H9 (cell line): Measurements from ENCODE around the gene CCNYL1. TPM values are rescaled to one million over a fixed set of nuclear protein-coding genes. Genes with fewer than 3 reads are reported as not detected.

ENCODE experiments used
- DNase-seq: peaks from one replicate; pipeline ENCODE4 v3.0.0-alpha.2; 2017
- H2AFZ ChIP-seq: one replicate; pipeline ENCODE4 v1.6.1; 2013; ENCODE audit warnings: mild to moderate bottlenecking, low read length, control low read depth, moderate library complexity
- H2AK5ac ChIP-seq: 2 replicates; pipeline ENCODE4 v1.6.1; 2013; ENCODE audit warnings: low read length, control low read depth, mixed read lengths; ENCODE audit not compliant: insufficient read length
- H2BK120ac ChIP-seq: one replicate; pipeline ENCODE4 v1.6.1; 2013; ENCODE audit warnings: low read depth, mild to moderate bottlenecking, low read length, control low read depth, inconsistent platforms; ENCODE audit not compliant: poor library complexity, severe bottlenecking
- H2BK12ac ChIP-seq: 2 replicates; pipeline ENCODE4 v1.6.1; 2013; ENCODE audit warnings: low read length, control low read depth, mixed read lengths, low read depth; ENCODE audit not compliant: insufficient read length
- H2BK15ac ChIP-seq: 2 replicates; pipeline ENCODE4 v1.6.1; 2013; ENCODE audit warnings: low read depth, low read length, control low read depth
- H2BK20ac ChIP-seq: one replicate; pipeline ENCODE4 v1.6.1; 2013; ENCODE audit warnings: low read depth, mild to moderate bottlenecking, low read length, control low read depth, inconsistent platforms; ENCODE audit not compliant: poor library complexity, severe bottlenecking
- H2BK5ac ChIP-seq: 2 replicates; pipeline ENCODE4 v1.6.1; 2013; ENCODE audit warnings: low read length, control low read depth, mixed read lengths; ENCODE audit not compliant: insufficient read length
- H3K14ac ChIP-seq: 2 replicates; pipeline ENCODE4 v1.6.1; 2013; ENCODE audit warnings: low read length, control low read depth; ENCODE audit not compliant: insufficient read depth
- H3K18ac ChIP-seq: 2 replicates; pipeline ENCODE4 v1.6.1; 2013; ENCODE audit warnings: low read depth, mild to moderate bottlenecking, mixed read lengths, low read length, control low read depth; ENCODE audit not compliant: insufficient read length
- H3K23ac ChIP-seq: 2 replicates; pipeline ENCODE4 v1.6.1; 2013; ENCODE audit warnings: low read length, control low read depth, mixed read lengths, low read depth; ENCODE audit not compliant: insufficient read length
- H3K23me2 ChIP-seq: 2 replicates; pipeline ENCODE4 v1.6.1; 2013; ENCODE audit warnings: low read depth, mild to moderate bottlenecking, mixed read lengths, low read length, control low read depth; ENCODE audit not compliant: insufficient read length, poor library complexity, severe bottlenecking
- H3K27ac ChIP-seq: 2 replicates; pipeline ENCODE4 v1.5.1; 2013; ENCODE audit warnings: low read length, control low read depth, mixed read lengths, low read depth; ENCODE audit not compliant: insufficient read length
- H3K27me3 ChIP-seq: 2 replicates; pipeline ENCODE4 v1.6.1; 2013; ENCODE audit warnings: low read length, control low read depth, inconsistent platforms; ENCODE audit not compliant: insufficient read depth
- H3K4ac ChIP-seq: 2 replicates; pipeline ENCODE4 v1.6.1; 2013; ENCODE audit warnings: low read depth, mild to moderate bottlenecking, control low read depth, inconsistent platforms, low read length, moderate library complexity
- H3K4me1 ChIP-seq: 2 replicates; pipeline ENCODE4 v1.6.1; 2013; ENCODE audit warnings: low read length, control low read depth, inconsistent platforms; ENCODE audit not compliant: insufficient read depth
- H3K4me2 ChIP-seq: 2 replicates; pipeline ENCODE4 v1.6.1; 2013; ENCODE audit warnings: low read length, control low read depth, mixed read lengths; ENCODE audit not compliant: insufficient read length, insufficient read depth
- H3K56ac ChIP-seq: 2 replicates; pipeline ENCODE4 v1.6.1; 2013; ENCODE audit warnings: low read depth, mild to moderate bottlenecking, mixed read lengths, low read length, control low read depth; ENCODE audit not compliant: insufficient read length
- H3K79me1 ChIP-seq: 2 replicates; pipeline ENCODE4 v1.6.1; 2013; ENCODE audit warnings: low read depth, mild to moderate bottlenecking, moderate library complexity, low read length, control low read depth, inconsistent platforms; ENCODE audit not compliant: insufficient read depth, poor library complexity, severe bottlenecking
- H3K79me2 ChIP-seq: 2 replicates; pipeline ENCODE4 v1.6.1; 2013; ENCODE audit warnings: low read length, control low read depth, inconsistent platforms; ENCODE audit not compliant: insufficient read depth
- H3K9ac ChIP-seq: 2 replicates; pipeline ENCODE4 v1.6.1; 2013; ENCODE audit warnings: low read length, control low read depth, mixed read lengths; ENCODE audit not compliant: insufficient read length; ENCODE audit errors: extremely low read depth
- H3K9me3 ChIP-seq: one replicate; pipeline ENCODE4 v1.6.1; 2013; ENCODE audit warnings: low read depth, low read length, inconsistent platforms; ENCODE audit not compliant: control insufficient read depth
- H3T11ph ChIP-seq: one replicate; pipeline ENCODE4 v1.6.1; 2013; ENCODE audit warnings: mild to moderate bottlenecking, low read length, control low read depth, inconsistent platforms
- H4K20me1 ChIP-seq: one replicate; pipeline ENCODE4 v1.6.1; 2013; ENCODE audit not compliant: control insufficient read depth, insufficient read length, insufficient read depth
- H4K5ac ChIP-seq: 2 replicates; pipeline ENCODE4 v1.6.1; 2013; ENCODE audit warnings: low read depth, mild to moderate bottlenecking, mixed read lengths, low read length, control low read depth; ENCODE audit not compliant: insufficient read length
- H4K8ac ChIP-seq: replicated peaks from 2 replicates; pipeline ENCODE4 v1.6.1; 2013; ENCODE audit warnings: low read length, control low read depth, mixed read lengths, low read depth; ENCODE audit not compliant: insufficient read length
- H4K91ac ChIP-seq: 2 replicates; pipeline ENCODE4 v1.6.1; 2013; ENCODE audit warnings: low read depth, mild to moderate bottlenecking, moderate library complexity, mixed read lengths, low read length, control low read depth; ENCODE audit not compliant: insufficient read length
- H3K27ac Mint-ChIP-seq, 3 experiments: 2 replicates in 2 of 3; 3 replicates in 1 of 3; pipeline ENCODE4 v1.8.0; 2020 to 2021; ENCODE audit warnings: mixed read lengths in 3 of 3, mild to moderate bottlenecking in 1 of 3, moderate library complexity in 1 of 3
- H3K27me3 Mint-ChIP-seq: 2 replicates; pipeline ENCODE4 v1.8.0; 2021; ENCODE audit warnings: low read depth, mild to moderate bottlenecking, moderate library complexity, mixed read lengths
- H3K36me3 Mint-ChIP-seq, 3 experiments: 2 replicates in 2 of 3; 3 replicates in 1 of 3; pipeline ENCODE4 v1.8.0; 2020 to 2021; ENCODE audit warnings: low read depth in 3 of 3, mixed read lengths in 3 of 3; ENCODE audit not compliant: insufficient read depth in 1 of 3
- H3K4me1 Mint-ChIP-seq, 2 experiments: 2 replicates each; pipeline ENCODE4 v1.8.0; 2020; ENCODE audit warnings: mixed read lengths in 2 of 2
- H3K4me3 Mint-ChIP-seq, 2 experiments: 2 replicates in 1 of 2; 3 replicates in 1 of 2; pipeline ENCODE4 v1.8.0; 2020 to 2021; ENCODE audit warnings: mild to moderate bottlenecking in 2 of 2, mixed read lengths in 2 of 2, moderate library complexity in 1 of 2
- H3K9me3 Mint-ChIP-seq, 2 experiments: 2 replicates in 1 of 2; 3 replicates in 1 of 2; pipeline ENCODE4 v1.8.0; 2020; ENCODE audit warnings: mild to moderate bottlenecking in 2 of 2, mixed read lengths in 2 of 2, moderate library complexity in 1 of 2
- WGBS: extraction: QIAGEN DNeasy Blood & Tissue Kit; methylation state at CpG from one replicate; pipeline ENCODE4 v1.1.7; 2013; ENCODE audit warnings: missing lambda C conversion rate, low lambda C conversion rate, mixed read lengths; ENCODE audit not compliant: insufficient read length; ENCODE audit errors: extremely low coverage; 5-methylcytosine and 5-hydroxymethylcytosine counted together
- total RNA-seq: library from RNA; stranded (reverse); gene quantifications from 2 replicates; pipeline ENCODE4 v1.2.1, GENCODE V29; 2021
- TF ChIP-seq, protein P1 (sequence below): fragments of 200-600 bp; sonication (generic); conservative IDR thresholded peaks from 3 replicates; pipeline ENCODE4 v1.8.0; 2021; ENCODE audit warnings: antibody characterized with exemption, mild to moderate bottlenecking

The CCNYL1 gene
- total RNA-seq, 1 experiment from 2014 or later = 27.0 TPM

DNA sequence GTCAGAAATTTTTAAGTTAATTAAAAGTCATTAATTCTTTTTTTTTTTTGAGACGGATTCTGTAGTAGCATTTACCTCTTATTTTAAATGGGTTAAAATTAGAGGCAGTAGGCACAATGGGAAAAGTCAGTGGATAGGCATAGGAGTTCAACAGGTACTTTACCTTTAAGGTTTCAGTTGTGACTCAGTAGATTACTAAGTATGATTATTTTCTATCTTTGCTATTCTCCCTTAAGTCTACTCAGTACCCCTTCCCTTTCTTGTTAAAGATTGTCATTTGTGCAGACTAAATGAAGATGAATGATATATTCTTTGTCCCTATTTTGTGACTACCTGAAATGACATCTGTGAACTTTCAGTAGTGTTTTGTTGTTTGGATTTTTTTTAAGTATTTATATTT is 19.7 kb downstream of the CCNYL1 start:
- Mint-ChIP-seq H3K4me3 (no peak overlapping the region), H3K4me1 (peaks cover 6 to 7% of the 10 kb centered on the region in 2 experiments), H3K27ac (no peak overlapping the region), H3K27me3 (no peaks in the 10 kb centered on the region), H3K9me3 (no peaks in the 10 kb centered on the region), H3K36me3 (peaks cover 18 to 40% (median 36%) of the 10 kb centered on the region in 3 experiments; a peak in 6 of 7 replicates)
- no peak overlapping the region for H3K27ac ChIP-seq
- no peaks in the 10 kb centered on the region for H3K79me2 ChIP-seq
- no peak overlapping the region for H3K14ac ChIP-seq
- no peak overlapping the region for H2BK12ac ChIP-seq
- H4K91ac ChIP-seq = no peak overlapping the region
- H3K4me2 ChIP-seq = no peak overlapping the region
- no peaks in the 10 kb centered on the region for H3K27me3 ChIP-seq
- no peak overlapping the region for H4K5ac ChIP-seq
- no peak overlapping the region for H2BK5ac ChIP-seq
- no peaks in the 10 kb centered on the region for H3K79me1 ChIP-seq
- no peak overlapping the region for H2AFZ ChIP-seq
- no peak overlapping the region for H3T11ph ChIP-seq
- WGBS = no CpG with 5 or more reads among the region's 1 CpG
- no peaks in the 10 kb centered on the region for H3K4me1 ChIP-seq
- no peak for DNase-seq
- H3K9me3 ChIP-seq = no peaks in the 10 kb centered on the region
- H4K20me1 ChIP-seq = no peaks in the 10 kb centered on the region
- H3K18ac ChIP-seq = no peak overlapping the region
- H3K4ac ChIP-seq = no peak overlapping the region
- no peak overlapping the region for H3K9ac ChIP-seq
- no peak overlapping the region for H2BK20ac ChIP-seq
- H2AK5ac ChIP-seq = no peak overlapping the region
- TF ChIP-seq, protein P1, sequence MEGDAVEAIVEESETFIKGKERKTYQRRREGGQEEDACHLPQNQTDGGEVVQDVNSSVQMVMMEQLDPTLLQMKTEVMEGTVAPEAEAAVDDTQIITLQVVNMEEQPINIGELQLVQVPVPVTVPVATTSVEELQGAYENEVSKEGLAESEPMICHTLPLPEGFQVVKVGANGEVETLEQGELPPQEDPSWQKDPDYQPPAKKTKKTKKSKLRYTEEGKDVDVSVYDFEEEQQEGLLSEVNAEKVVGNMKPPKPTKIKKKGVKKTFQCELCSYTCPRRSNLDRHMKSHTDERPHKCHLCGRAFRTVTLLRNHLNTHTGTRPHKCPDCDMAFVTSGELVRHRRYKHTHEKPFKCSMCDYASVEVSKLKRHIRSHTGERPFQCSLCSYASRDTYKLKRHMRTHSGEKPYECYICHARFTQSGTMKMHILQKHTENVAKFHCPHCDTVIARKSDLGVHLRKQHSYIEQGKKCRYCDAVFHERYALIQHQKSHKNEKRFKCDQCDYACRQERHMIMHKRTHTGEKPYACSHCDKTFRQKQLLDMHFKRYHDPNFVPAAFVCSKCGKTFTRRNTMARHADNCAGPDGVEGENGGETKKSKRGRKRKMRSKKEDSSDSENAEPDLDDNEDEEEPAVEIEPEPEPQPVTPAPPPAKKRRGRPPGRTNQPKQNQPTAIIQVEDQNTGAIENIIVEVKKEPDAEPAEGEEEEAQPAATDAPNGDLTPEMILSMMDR = no peak
- no peak overlapping the region for H4K8ac ChIP-seq
- H3K56ac ChIP-seq = no peak overlapping the region
- H3K23ac ChIP-seq = no peak overlapping the region
- no peak overlapping the region for H2BK15ac ChIP-seq
- H2BK120ac ChIP-seq = no peak overlapping the region
- no peaks in the 10 kb centered on the region for H3K23me2 ChIP-seq
